IPS-18a (cell line): ENCODE measurements around the gene KCNH2.

Source experiments
- H3K27ac ChIP-seq: one replicate; pipeline ENCODE4 v1.5.1; 2013; ENCODE audit warnings: low read length
- H3K27me3 ChIP-seq: one replicate; pipeline ENCODE4 v1.6.1; 2013; ENCODE audit warnings: mild to moderate bottlenecking, low read length; ENCODE audit not compliant: control insufficient read depth, insufficient read depth
- H3K36me3 ChIP-seq: one replicate; pipeline ENCODE4 v1.6.1; 2013; ENCODE audit warnings: low read depth, low read length; ENCODE audit not compliant: control insufficient read depth
- H3K4me1 ChIP-seq: one replicate; pipeline ENCODE4 v1.6.1; 2013; ENCODE audit warnings: low read depth, low read length; ENCODE audit not compliant: control insufficient read depth
- H3K4me3 ChIP-seq: one replicate; pipeline ENCODE4 v1.5.1; 2013; ENCODE audit warnings: low read length
- H3K9ac ChIP-seq: one replicate; pipeline ENCODE4 v1.6.1; 2013; ENCODE audit warnings: mild to moderate bottlenecking, low read length, moderate library complexity
- H3K9me3 ChIP-seq: one replicate; pipeline ENCODE4 v1.6.1; 2013; ENCODE audit warnings: low read depth, low read length; ENCODE audit not compliant: control insufficient read depth

The KCNH2 gene

GRCh38 chr7:150977382-150978125 lies 567 bp downstream of the KCNH2 start:
- H3K27me3 ChIP-seq, result peaks cover 53% of the 10 kb centered on the region
- H3K9me3 ChIP-seq, result no peaks in the 10 kb centered on the region
- H3K4me1 ChIP-seq, result peaks cover 42% of the 10 kb centered on the region
- H3K4me3 ChIP-seq, result peak overlapping the region; percentile 59
- H3K36me3 ChIP-seq, result no peaks in the 10 kb centered on the region
- H3K27ac ChIP-seq, result no peak overlapping the region
- H3K9ac ChIP-seq, result no peak overlapping the region

- Histone ChIP-seq H3K27ac (no peak overlapping the region), H3K27me3 (peaks cover 48% of the 10 kb centered on the region), H3K4me1 (peaks cover 42% of the 10 kb centered on the region), H3K9ac (no peak overlapping the region), H3K9me3 (no peaks in the 10 kb centered on the region), H3K4me3 (peak overlapping the region; percentile 59), H3K36me3 (no peaks in the 10 kb centered on the region)
Observed at GRCh38 chr7:150976529-150977381, 1.4 kb downstream of the KCNH2 start.

GRCh38 chr7:150975536-150976319 lies 2.4 kb downstream of the KCNH2 start:
- Histone ChIP-seq H3K9ac (no peak overlapping the region), H3K36me3 (no peaks in the 10 kb centered on the region), H3K27me3 (peaks cover 39% of the 10 kb centered on the region), H3K27ac (no peak overlapping the region), H3K9me3 (no peaks in the 10 kb centered on the region), H3K4me1 (peaks cover 41% of the 10 kb centered on the region), H3K4me3 (peak overlapping the region; percentile 67)

- Histone ChIP-seq H3K9me3 (no peaks in the 10 kb centered on the region), H3K27me3 (peaks cover 30% of the 10 kb centered on the region), H3K9ac (no peak overlapping the region), H3K27ac (no peak overlapping the region), H3K36me3 (no peaks in the 10 kb centered on the region), H3K4me3 (peak overlapping the region; percentile 67), H3K4me1 (peaks cover 34% of the 10 kb centered on the region)
Observed at GRCh38 chr7:150974468-150975391, 3.4 kb downstream of the KCNH2 start.

GRCh38 chr7:150973571-150974451 lies 4.3 kb downstream of the KCNH2 start:
- H3K4me1 ChIP-seq, result peaks cover 38% of the 10 kb centered on the region
- H3K9me3 ChIP-seq, result no peaks in the 10 kb centered on the region
- H3K36me3 ChIP-seq, result no peaks in the 10 kb centered on the region
- no peak overlapping the region for H3K9ac ChIP-seq
- H3K4me3 ChIP-seq, result peak overlapping the region; percentile 67
- H3K27ac ChIP-seq, result no peak overlapping the region
- H3K27me3 ChIP-seq, result peaks cover 25% of the 10 kb centered on the region

- Histone ChIP-seq H3K27me3 (peaks cover 25% of the 10 kb centered on the region), H3K4me1 (peaks cover 39% of the 10 kb centered on the region), H3K36me3 (no peaks in the 10 kb centered on the region)
Observed at GRCh38 chr7:150972741-150973140, 5.4 kb downstream of the KCNH2 start.

GRCh38 chr7:150972023-150972468 lies 6.1 kb downstream of the KCNH2 start:
- peaks cover 20% of the 10 kb centered on the region for H3K27me3 ChIP-seq
- no peaks in the 10 kb centered on the region for H3K9me3 ChIP-seq
- H3K4me1 ChIP-seq, result peaks cover 37% of the 10 kb centered on the region
- H3K9ac ChIP-seq, result no peak overlapping the region
- no peak overlapping the region for H3K4me3 ChIP-seq
- H3K27ac ChIP-seq, result no peak overlapping the region
- H3K36me3 ChIP-seq, result no peaks in the 10 kb centered on the region

More at GRCh38 chr7:150972741-150973140, 5.4 kb downstream of the KCNH2 start:
- H3K9ac ChIP-seq, result no peak overlapping the region
- H3K4me3 ChIP-seq, result no peak overlapping the region
- no peaks in the 10 kb centered on the region for H3K9me3 ChIP-seq
- no peak overlapping the region for H3K27ac ChIP-seq

GRCh38 chr7:150971242-150972022 lies 6.7 kb downstream of the KCNH2 start:
- Histone ChIP-seq H3K9me3 (no peaks in the 10 kb centered on the region), H3K27me3 (peaks cover 14% of the 10 kb centered on the region), H3K4me3 (no peak overlapping the region), H3K27ac (no peak overlapping the region), H3K36me3 (no peaks in the 10 kb centered on the region), H3K4me1 (peaks cover 32% of the 10 kb centered on the region), H3K9ac (no peak overlapping the region)

GRCh38 chr7:150970424-150970823 lies 7.7 kb downstream of the KCNH2 start:
- Histone ChIP-seq H3K9ac (no peak overlapping the region), H3K27me3 (peaks cover 4% of the 10 kb centered on the region), H3K4me3 (no peak overlapping the region), H3K4me1 (peaks cover 22% of the 10 kb centered on the region), H3K27ac (no peak overlapping the region), H3K36me3 (no peaks in the 10 kb centered on the region), H3K9me3 (no peaks in the 10 kb centered on the region)
